Measurements from ENCODE around the gene NINJ2.

DNA sequence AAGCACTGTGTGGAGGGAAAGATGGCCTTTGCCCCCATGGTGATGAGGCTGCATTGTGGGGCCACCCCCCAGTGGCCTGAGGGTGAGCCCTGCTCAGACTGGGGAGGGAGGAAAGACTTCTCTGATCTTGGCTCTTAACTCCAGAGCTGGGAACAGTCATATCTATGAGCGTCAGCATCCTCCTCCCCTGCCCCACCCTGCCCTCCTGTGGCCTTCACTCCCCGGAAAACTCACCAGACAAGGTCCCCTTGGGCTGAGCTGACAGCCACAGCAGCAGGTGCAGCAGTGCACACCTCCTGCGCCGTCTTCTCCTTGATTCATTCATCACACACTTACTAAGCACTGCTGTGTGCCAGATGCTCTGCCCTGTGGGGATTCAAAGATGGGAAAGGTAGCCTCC, 104.7 kb downstream of the NINJ2 start:
- TF ChIP-seq POLR2A (IDR thresholded peaks at IDR 0.05) = no peak
- TF ChIP-seq, protein P1, sequence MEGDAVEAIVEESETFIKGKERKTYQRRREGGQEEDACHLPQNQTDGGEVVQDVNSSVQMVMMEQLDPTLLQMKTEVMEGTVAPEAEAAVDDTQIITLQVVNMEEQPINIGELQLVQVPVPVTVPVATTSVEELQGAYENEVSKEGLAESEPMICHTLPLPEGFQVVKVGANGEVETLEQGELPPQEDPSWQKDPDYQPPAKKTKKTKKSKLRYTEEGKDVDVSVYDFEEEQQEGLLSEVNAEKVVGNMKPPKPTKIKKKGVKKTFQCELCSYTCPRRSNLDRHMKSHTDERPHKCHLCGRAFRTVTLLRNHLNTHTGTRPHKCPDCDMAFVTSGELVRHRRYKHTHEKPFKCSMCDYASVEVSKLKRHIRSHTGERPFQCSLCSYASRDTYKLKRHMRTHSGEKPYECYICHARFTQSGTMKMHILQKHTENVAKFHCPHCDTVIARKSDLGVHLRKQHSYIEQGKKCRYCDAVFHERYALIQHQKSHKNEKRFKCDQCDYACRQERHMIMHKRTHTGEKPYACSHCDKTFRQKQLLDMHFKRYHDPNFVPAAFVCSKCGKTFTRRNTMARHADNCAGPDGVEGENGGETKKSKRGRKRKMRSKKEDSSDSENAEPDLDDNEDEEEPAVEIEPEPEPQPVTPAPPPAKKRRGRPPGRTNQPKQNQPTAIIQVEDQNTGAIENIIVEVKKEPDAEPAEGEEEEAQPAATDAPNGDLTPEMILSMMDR (IDR thresholded peaks at IDR 0.05) = no peak

Measured in gastroesophageal sphincter (tissue), 3 donors.